ENCODE measurements around the gene INVS. TPM values are rescaled to one million over a fixed set of nuclear protein-coding genes. Genes with fewer than 3 reads are reported as not detected.

The INVS gene
- polyA plus RNA-seq, 3 donors = 2.9 to 6.7 (median 4.2) TPM

DNA sequence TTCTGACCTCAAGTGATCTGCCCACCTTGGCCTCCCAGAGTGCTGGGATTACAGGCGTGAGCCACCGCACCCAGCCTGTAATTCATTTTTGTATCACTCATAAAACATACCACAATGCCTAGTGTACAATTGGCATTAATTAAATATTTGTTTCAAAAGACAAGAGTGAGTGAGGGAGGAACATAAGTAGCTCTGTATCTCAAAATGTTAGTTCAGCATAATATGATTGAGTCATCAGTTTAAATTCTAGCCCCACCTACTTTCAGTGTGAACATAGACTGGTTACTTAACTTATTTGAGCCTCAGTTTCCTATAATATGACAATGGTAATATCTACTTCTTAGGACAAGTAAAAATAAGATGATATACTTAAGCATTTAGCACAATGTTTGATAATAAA lies 26.9 kb downstream of the INVS start:
- H4K20me1 ChIP-seq (ENCODE audit: insufficient read depth, low read length) = no peaks in the 10 kb centered on the region
- DNase-seq = no peak
- no peaks in the 10 kb centered on the region for H3K9me3 ChIP-seq (replicated peaks in 1 of 2; ENCODE audit: control insufficient read depth in 1 of 2, insufficient read depth in 1 of 2, low read length in 2 of 2)
- H3K36me3 Mint-ChIP-seq = peaks cover 15 to 21% of the 10 kb centered on the region in 2 donors
- peaks cover 0 to 5% (median 0%) of the 10 kb centered on the region in 7 donors for H3K9me3 Mint-ChIP-seq
- H3K9ac ChIP-seq (ENCODE audit: insufficient read depth, low read length, poor library complexity, severe bottlenecking) = no peak overlapping the region
- H3K4me2 ChIP-seq (replicated peaks; ENCODE audit: extremely low read depth, low read length, poor library complexity, severe bottlenecking) = no peak overlapping the region
- H3K27me3 ChIP-seq (ENCODE audit: control insufficient read depth in 2 of 2, insufficient read depth in 2 of 2, low read length in 2 of 2) = no peaks in the 10 kb centered on the region
- H3K4me3 Mint-ChIP-seq = no peak overlapping the region
- intact Hi-C loops (cut with micrococcal nuclease) = no loop called here
- no peaks in the 10 kb centered on the region for H3K4me1 Mint-ChIP-seq
- peaks cover 0 to 7% of the 10 kb centered on the region in 2 donors for H3K36me3 ChIP-seq (replicated peaks in 1 of 2; ENCODE audit: control insufficient read depth in 1 of 2, insufficient read depth in 2 of 2, low read length in 2 of 2)
- H3K27ac ChIP-seq (ENCODE audit: low read depth in 1 of 2, low read length in 2 of 2) = no peak overlapping the region
- H3K79me2 ChIP-seq (ENCODE audit: insufficient read depth, low read length) = no peaks in the 10 kb centered on the region
- H3K27me3 Mint-ChIP-seq (ENCODE audit: low read depth in 3 of 3) = no peaks in the 10 kb centered on the region
- no peak overlapping the region for H2AFZ ChIP-seq (ENCODE audit: insufficient read depth, low read depth, low read length, poor library complexity, severe bottlenecking)
- no peaks in the 10 kb centered on the region for H3K4me1 ChIP-seq (ENCODE audit: control insufficient read depth in 1 of 2, insufficient read depth in 2 of 2, low read length in 2 of 2)
- WGBS (ENCODE audit: insufficient coverage) = no CpG with 5 or more reads among the region's 2 CpGs
- no peak overlapping the region for H3K27ac Mint-ChIP-seq
- TF ChIP-seq, protein P1, sequence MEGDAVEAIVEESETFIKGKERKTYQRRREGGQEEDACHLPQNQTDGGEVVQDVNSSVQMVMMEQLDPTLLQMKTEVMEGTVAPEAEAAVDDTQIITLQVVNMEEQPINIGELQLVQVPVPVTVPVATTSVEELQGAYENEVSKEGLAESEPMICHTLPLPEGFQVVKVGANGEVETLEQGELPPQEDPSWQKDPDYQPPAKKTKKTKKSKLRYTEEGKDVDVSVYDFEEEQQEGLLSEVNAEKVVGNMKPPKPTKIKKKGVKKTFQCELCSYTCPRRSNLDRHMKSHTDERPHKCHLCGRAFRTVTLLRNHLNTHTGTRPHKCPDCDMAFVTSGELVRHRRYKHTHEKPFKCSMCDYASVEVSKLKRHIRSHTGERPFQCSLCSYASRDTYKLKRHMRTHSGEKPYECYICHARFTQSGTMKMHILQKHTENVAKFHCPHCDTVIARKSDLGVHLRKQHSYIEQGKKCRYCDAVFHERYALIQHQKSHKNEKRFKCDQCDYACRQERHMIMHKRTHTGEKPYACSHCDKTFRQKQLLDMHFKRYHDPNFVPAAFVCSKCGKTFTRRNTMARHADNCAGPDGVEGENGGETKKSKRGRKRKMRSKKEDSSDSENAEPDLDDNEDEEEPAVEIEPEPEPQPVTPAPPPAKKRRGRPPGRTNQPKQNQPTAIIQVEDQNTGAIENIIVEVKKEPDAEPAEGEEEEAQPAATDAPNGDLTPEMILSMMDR (IDR thresholded peaks at IDR 0.05) = no peak
- no peak overlapping the region for H3K4me3 ChIP-seq (replicated peaks in 1 of 3; ENCODE audit: low read depth in 2 of 3, low read length in 3 of 3)

DNA sequence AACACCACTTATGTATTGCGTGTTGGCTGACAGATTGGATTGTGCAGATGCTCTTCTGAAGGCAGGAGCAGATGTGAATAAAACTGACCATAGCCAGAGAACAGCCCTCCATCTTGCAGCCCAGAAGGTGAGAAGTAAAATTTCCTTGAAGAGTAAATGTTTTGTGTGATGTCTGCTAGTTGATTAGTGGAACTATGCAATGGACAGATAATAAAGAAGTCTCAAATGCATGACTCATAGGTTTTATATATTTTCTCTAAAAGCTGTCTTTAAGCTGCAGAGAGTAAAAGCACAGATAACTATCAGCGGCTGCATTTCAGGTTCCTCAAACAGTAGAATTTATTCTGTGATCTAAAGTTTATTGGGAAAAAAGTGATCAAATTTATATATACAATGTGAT lies 27.4 kb downstream of the INVS start:
- H3K4me3 ChIP-seq (replicated peaks in 1 of 3; ENCODE audit: low read depth in 2 of 3, low read length in 3 of 3) = no peak overlapping the region
- Mint-ChIP-seq H3K4me3 (no peak overlapping the region), H3K27me3 (ENCODE audit: low read depth in 3 of 3) (no peaks in the 10 kb centered on the region), H3K36me3 (peaks cover 12 to 22% of the 10 kb centered on the region in 2 donors), H3K27ac (no peak overlapping the region), H3K9me3 (peaks cover 0 to 5% (median 0%) of the 10 kb centered on the region in 7 donors), H3K4me1 (no peaks in the 10 kb centered on the region)
- H3K36me3 ChIP-seq (replicated peaks in 1 of 2; ENCODE audit: control insufficient read depth in 1 of 2, insufficient read depth in 2 of 2, low read length in 2 of 2) = peaks cover 0 to 7% of the 10 kb centered on the region in 2 donors
- H4K20me1 ChIP-seq (ENCODE audit: insufficient read depth, low read length) = no peaks in the 10 kb centered on the region
- H3K4me1 ChIP-seq (ENCODE audit: control insufficient read depth in 1 of 2, insufficient read depth in 2 of 2, low read length in 2 of 2) = no peaks in the 10 kb centered on the region
- TF ChIP-seq, protein P1 (IDR thresholded peaks at IDR 0.05) = no peak
- no peak overlapping the region for H2AFZ ChIP-seq (ENCODE audit: insufficient read depth, low read depth, low read length, poor library complexity, severe bottlenecking)
- no peak overlapping the region for H3K4me2 ChIP-seq (replicated peaks; ENCODE audit: extremely low read depth, low read length, poor library complexity, severe bottlenecking)
- 100% methylated on average over 1 of the region's 2 CpGs for WGBS (ENCODE audit: insufficient coverage)
- H3K79me2 ChIP-seq (ENCODE audit: insufficient read depth, low read length) = no peaks in the 10 kb centered on the region
- H3K9me3 ChIP-seq (replicated peaks in 1 of 2; ENCODE audit: control insufficient read depth in 1 of 2, insufficient read depth in 1 of 2, low read length in 2 of 2) = no peaks in the 10 kb centered on the region
- DNase-seq = no peak
- H3K27ac ChIP-seq (ENCODE audit: low read depth in 1 of 2, low read length in 2 of 2) = no peak overlapping the region
- intact Hi-C loops (cut with micrococcal nuclease) = no loop called here
- no peak overlapping the region for H3K9ac ChIP-seq (ENCODE audit: insufficient read depth, low read length, poor library complexity, severe bottlenecking)
- H3K27me3 ChIP-seq (ENCODE audit: control insufficient read depth in 2 of 2, insufficient read depth in 2 of 2, low read length in 2 of 2) = no peaks in the 10 kb centered on the region
